ENCODE measurements around the gene MT1G. TPM values are rescaled to one million over a fixed set of nuclear protein-coding genes. Genes with fewer than 3 reads are reported as not detected.
A peak's percentile ranks its signal among the peaks of the same experiment; 100 is the strongest.

The MT1G gene
- total and polyA plus RNA-seq, 2 experiments from 2014 or later = 184 to 1,014 TPM

DNA sequence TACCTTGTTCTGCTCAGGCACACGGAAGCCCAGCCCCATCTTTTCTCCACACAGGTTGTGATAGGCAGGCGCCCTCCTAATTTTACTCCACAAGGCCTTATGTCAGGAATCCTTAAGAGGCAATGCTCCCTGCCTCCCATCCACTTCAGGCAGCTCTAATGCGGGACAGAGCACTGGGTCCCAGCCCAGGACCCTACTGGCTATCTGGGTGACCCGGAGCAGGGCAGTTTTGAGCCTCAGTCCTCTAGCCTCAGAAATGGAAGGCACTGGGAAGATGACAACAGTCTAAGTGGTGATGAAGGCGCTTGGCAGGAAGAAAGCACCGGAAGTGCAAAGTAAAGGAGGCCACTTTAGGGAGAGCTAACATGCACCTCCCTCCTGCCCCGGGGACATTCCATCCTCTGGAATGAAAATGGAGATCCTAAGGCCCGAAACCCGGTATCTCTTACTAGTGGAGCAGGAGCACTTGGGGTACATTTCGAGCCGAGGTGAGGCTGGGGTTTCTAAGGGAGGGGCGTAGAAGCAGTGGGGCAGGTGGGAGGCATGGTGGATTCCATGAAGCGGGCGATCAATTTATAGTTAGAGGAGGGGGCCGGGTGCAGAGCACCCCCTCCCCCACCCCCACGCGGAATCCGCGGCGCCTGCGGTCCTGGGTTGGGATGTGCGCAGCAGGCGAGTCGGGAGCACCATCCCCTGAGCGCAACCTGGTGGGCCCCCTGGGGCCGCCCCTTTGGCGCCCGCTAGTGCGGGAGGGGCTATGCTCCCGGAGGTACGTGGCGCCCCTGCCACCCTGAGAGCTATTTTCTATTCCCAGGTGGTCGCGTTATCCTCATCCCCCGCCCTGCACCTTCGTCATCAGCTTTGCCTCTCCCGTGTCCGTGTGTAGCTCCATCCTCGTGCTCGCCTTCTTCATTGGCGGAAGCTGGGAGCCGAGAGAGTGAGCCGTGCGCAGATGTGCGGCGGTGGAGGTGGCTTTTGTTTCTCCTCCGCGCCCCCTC, 5.2 kb downstream of the MT1G start (continued):
- TF ChIP-seq REST (IDR thresholded peaks at IDR 0.05; ENCODE audit: unreplicated experiment) (no peak), ZNF331 (CRISPR knock-in tag; IDR thresholded peaks at IDR 0.05; ENCODE audit: low read depth) (no peak), POLR2AphosphoS5 (IDR thresholded peaks at IDR 0.05; ENCODE audit: low read depth) (peak; percentile 40), ETS1 (IDR thresholded peaks at IDR 0.05) (peak; percentile 43), EZH2phosphoT487 (IDR thresholded peaks at IDR 0.05; ENCODE audit: unreplicated experiment) (no peak)

DNA sequence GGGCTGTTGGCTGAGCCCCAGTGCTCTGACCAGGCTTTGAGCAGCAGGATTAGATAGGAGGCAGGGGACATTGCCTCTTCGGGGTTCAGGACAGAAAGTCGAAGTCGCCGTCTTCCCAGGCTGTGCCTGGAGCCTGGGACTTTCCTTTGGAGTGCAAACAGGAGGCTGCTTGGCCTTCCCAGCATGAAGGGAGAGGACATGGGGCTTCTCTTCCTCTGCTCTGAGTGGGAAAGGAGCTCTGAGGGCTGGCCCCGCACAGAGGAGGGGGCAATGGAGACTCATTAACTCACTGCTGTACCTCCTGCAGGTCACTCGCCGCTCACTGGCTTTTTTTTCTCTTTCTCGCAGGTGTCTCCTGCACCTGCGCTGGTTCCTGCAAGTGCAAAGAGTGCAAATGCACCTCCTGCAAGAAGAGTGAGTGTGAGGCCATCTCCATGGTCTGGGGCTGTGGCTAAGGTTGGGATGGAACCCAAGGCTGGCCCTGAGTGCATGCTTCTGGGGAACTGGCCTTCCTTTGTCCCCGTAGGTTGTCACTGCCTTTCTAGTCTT, 9.5 kb downstream of the MT1G start:
- Histone ChIP-seq H3K36me3 (ENCODE audit: insufficient read depth) (no peaks in the 10 kb centered on the region; the same call in 1 of the 2 replicates), H2AFZ (peak overlapping the region; percentile 80), H3K9me2 (ENCODE audit: insufficient read depth) (no peaks in the 10 kb centered on the region), H3K27me3 (ENCODE audit: insufficient read depth) (peaks cover 75% of the 10 kb centered on the region), H3K27ac (ENCODE audit: low read depth) (no peak overlapping the region), H3F3A (replicated peaks; ENCODE audit: low read depth) (peaks cover 1% of the 10 kb centered on the region; the same call in 1 of the 2 replicates), H4K20me1 (replicated peaks; ENCODE audit: insufficient read depth) (no peaks in the 10 kb centered on the region), H3K4me3 (peak overlapping the region; percentile 82), H3K4me1 (ENCODE audit: insufficient read depth) (peaks cover 21% of the 10 kb centered on the region), H3K79me2 (replicated peaks; ENCODE audit: insufficient read depth) (no peaks in the 10 kb centered on the region), H3K4me2 (peak overlapping the region; percentile 90)
- DNase-seq (ENCODE audit: low spot score) (no peak), ATAC-seq (peak; percentile 17)
- Mint-ChIP-seq H3K9me3 (no peaks in the 10 kb centered on the region), H3K27me3 (ENCODE audit: insufficient read depth, low read depth, poor library complexity) (peaks cover 69% of the 10 kb centered on the region), H3K27ac (no peak overlapping the region), H3K36me3 (ENCODE audit: low read depth) (peaks cover 22% of the 10 kb centered on the region; the same call in 2 of the 3 replicates), H3K4me1 (peaks cover 24% of the 10 kb centered on the region), H3K4me3 (peak overlapping the region; percentile 90)
- TF ChIP-seq STAT1 (IDR thresholded peaks at IDR 0.05; ENCODE audit: unreplicated experiment) = no peak
- TF ChIP-seq POLR2AphosphoS5 (IDR thresholded peaks at IDR 0.05; ENCODE audit: low read depth) = no peak
- TF ChIP-seq, protein P1, sequence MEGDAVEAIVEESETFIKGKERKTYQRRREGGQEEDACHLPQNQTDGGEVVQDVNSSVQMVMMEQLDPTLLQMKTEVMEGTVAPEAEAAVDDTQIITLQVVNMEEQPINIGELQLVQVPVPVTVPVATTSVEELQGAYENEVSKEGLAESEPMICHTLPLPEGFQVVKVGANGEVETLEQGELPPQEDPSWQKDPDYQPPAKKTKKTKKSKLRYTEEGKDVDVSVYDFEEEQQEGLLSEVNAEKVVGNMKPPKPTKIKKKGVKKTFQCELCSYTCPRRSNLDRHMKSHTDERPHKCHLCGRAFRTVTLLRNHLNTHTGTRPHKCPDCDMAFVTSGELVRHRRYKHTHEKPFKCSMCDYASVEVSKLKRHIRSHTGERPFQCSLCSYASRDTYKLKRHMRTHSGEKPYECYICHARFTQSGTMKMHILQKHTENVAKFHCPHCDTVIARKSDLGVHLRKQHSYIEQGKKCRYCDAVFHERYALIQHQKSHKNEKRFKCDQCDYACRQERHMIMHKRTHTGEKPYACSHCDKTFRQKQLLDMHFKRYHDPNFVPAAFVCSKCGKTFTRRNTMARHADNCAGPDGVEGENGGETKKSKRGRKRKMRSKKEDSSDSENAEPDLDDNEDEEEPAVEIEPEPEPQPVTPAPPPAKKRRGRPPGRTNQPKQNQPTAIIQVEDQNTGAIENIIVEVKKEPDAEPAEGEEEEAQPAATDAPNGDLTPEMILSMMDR (conservative IDR thresholded peaks at IDR 0.05; ENCODE audit: low read depth in 2 of 2) = no peak
- no peak for TF ChIP-seq EZH2 (IDR thresholded peaks at IDR 0.05; ENCODE audit: low read depth, unreplicated experiment)
- no peak for TF ChIP-seq CREB1 (CRISPR knock-in tag; IDR thresholded peaks at IDR 0.05; ENCODE audit: low read depth)
- no peak for TF ChIP-seq JUNB (IDR thresholded peaks at IDR 0.05; ENCODE audit: unreplicated experiment)

Measured in GM23338 (cell line).